Colonic mucosa (tissue), 4 donors: Measurements from ENCODE around the gene SDK2. TPM values are rescaled to one million over a fixed set of nuclear protein-coding genes. Genes with fewer than 3 reads are reported as not detected.

Experiments used
- DNase-seq: peaks from one replicate; pipeline ENCODE4 v3.0.0-alpha.2; 2020
- H3K27ac ChIP-seq: fragments of 200-600 bp; one replicate; pipeline ENCODE4 v1.8.0; 2021
- H3K27me3 ChIP-seq: fragments of 200-600 bp; one replicate; pipeline ENCODE4 v1.8.0; 2021
- H3K36me3 ChIP-seq: fragments of 200-600 bp; one replicate; pipeline ENCODE4 v1.8.0; 2021
- H3K4me1 ChIP-seq: fragments of 200-600 bp; one replicate; pipeline ENCODE4 v1.8.0; 2021; ENCODE audit warnings: mild to moderate bottlenecking
- H3K4me3 ChIP-seq: fragments of 200-600 bp; one replicate; pipeline ENCODE4 v1.8.0; 2021
- H3K9ac ChIP-seq, 2 donors: one replicate each; pipeline ENCODE4 v1.7.0; 2013; ENCODE audit warnings: control low read depth in 2 of 2, low read depth in 2 of 2, low read length in 2 of 2
- H3K9me3 ChIP-seq: fragments of 200-600 bp; one replicate; pipeline ENCODE4 v1.8.0; 2021
- intact Hi-C: fragments of 100-400 bp; cut with DNase I; formaldehyde crosslinking; loops from one replicate; pipeline ENCODE4 v1.14.1; 2022
- total RNA-seq, 2 donors: library from RNA; stranded (reverse); fragmentation: NEBNext Ultra II Directional in 1 of 2; extraction: Animal tissue kit (Norgen Biotek cat#: 25700) in 1 of 2; gene quantifications; one replicate each; pipeline ENCODE4 v1.2.1, GENCODE V29; 2021
- TF ChIP-seq, protein P1 (sequence below): fragments of 200-600 bp; IDR thresholded peaks from one replicate; pipeline ENCODE4 v1.8.0; 2022; ENCODE audit warnings: antibody characterized with exemption, mild to moderate bottlenecking
- donor health status: healthy.
- donor health status: DM: no; HTN: no; CAD: no.
- donor health status: DM: no; HTN: no; CAD: no.

SDK2 gene
- total RNA-seq, 2 donors from 2014 or later = 0.94 to 1.2 TPM

- H3K4me3 ChIP-seq = no peak overlapping the region
- DNase-seq = no peak
- no peak overlapping the region for H3K27ac ChIP-seq
- H3K4me1 ChIP-seq = no peaks in the 10 kb centered on the region
- no peaks in the 10 kb centered on the region for H3K27me3 ChIP-seq
- no peaks in the 10 kb centered on the region for H3K36me3 ChIP-seq
- intact Hi-C loops = no loop called here
- TF ChIP-seq, protein P1, sequence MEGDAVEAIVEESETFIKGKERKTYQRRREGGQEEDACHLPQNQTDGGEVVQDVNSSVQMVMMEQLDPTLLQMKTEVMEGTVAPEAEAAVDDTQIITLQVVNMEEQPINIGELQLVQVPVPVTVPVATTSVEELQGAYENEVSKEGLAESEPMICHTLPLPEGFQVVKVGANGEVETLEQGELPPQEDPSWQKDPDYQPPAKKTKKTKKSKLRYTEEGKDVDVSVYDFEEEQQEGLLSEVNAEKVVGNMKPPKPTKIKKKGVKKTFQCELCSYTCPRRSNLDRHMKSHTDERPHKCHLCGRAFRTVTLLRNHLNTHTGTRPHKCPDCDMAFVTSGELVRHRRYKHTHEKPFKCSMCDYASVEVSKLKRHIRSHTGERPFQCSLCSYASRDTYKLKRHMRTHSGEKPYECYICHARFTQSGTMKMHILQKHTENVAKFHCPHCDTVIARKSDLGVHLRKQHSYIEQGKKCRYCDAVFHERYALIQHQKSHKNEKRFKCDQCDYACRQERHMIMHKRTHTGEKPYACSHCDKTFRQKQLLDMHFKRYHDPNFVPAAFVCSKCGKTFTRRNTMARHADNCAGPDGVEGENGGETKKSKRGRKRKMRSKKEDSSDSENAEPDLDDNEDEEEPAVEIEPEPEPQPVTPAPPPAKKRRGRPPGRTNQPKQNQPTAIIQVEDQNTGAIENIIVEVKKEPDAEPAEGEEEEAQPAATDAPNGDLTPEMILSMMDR = no peak
- H3K9me3 ChIP-seq = no peaks in the 10 kb centered on the region
- no peak overlapping the region for H3K9ac ChIP-seq
Measured at GRCh38 chr17:73508931-73509605, 135.2 kb downstream of the SDK2 start.

DNA sequence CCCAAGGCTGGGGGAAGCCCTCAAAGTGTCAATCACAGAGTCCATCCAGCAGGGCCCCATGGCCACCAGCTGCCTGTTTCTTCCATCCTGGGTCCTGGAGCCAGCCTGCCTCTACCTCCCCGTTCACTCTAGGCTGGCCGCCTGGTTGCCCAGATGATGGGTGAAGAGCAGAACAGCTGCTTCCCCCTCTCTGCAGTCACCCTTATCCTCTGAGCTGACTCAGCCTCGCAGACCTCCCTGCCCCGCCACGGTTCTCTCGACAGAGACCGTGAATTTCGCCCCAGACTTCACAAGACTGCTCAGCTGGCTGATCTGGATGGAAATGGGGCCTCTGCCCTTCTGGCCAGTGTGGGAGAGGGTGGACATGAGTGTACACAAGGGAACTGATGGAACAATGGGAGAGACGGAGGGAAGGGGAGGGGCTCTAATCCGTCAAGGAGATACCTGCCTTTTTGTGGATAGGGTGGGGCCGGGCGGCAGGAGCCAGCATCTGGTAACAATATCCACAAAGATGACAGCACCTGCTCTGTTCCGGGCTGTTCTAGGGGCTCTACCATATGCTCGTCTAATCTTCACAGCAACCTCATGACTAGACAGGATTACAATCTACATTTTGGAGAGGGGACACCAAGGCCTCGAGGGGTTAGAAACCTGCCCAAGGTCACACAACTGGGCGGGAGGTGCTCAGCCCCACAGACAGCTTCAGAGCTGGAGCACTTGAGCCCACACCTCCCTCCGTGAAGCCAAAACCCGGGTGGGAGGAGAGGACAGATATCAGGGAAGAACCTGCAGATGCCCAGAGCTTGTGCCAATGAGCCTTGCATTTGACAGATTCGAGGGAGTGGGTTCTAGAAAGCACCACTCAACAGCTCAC lies 136.0 kb downstream of the SDK2 start:
- H3K4me1 ChIP-seq = no peaks in the 10 kb centered on the region
- no peaks in the 10 kb centered on the region for H3K9me3 ChIP-seq
- no peaks in the 10 kb centered on the region for H3K27me3 ChIP-seq
- TF ChIP-seq, protein P1 = no peak
- H3K9ac ChIP-seq = no peak overlapping the region
- intact Hi-C loops = no loop called here
- no peak overlapping the region for H3K4me3 ChIP-seq
- H3K36me3 ChIP-seq = no peaks in the 10 kb centered on the region
- H3K27ac ChIP-seq = no peak overlapping the region
- no peak for DNase-seq

DNA sequence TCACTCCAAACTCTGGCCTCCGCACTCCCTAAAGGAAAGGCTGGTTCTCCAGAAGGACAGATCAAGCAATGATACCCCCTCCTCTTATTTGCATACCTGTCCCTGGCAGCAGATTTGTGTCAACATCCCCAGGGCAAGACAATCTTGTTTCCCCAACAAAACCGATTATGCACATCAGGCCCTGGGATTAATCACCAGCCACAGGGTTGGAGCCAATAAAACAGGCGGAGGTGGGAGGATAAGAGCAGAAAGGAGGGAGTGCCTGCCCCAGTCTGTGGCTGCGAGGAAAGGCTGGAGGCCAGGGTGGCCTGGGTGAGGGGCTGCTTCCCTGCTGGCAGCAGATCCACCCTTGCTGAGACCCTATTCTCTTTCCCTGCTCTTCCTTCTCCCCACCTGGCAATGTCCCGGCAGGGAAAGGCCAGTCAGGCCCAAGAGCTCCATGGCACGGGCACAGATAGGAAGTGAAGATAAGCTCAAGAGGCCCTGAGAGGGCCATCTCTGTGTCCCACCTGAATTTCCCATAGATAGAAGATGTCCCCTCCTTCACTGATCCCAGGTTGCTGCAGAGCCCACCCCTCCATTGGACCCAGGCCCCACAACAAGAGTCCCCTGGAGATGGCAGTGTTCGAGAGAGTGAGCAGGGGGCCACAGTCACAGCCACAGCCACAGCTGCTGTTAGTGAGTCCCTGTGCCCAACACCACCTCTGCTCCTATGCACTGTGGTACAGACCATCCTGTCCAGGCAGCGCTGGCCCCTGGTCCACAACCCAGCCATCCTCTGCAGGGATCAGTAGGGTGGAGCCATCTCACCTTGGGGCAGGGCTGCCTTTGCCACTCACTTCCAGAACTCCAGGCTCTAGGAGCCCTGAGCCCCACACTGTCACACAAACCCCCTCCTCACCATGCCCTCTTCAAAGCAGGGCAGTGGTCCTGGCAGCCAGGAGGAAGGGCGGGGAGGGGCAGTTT lies 137.5 kb downstream of the SDK2 start:
- no peaks in the 10 kb centered on the region for H3K4me1 ChIP-seq
- DNase-seq = no peak
- no peak overlapping the region for H3K9ac ChIP-seq
- H3K4me3 ChIP-seq = no peak overlapping the region
- H3K36me3 ChIP-seq = no peaks in the 10 kb centered on the region
- no peaks in the 10 kb centered on the region for H3K27me3 ChIP-seq
- H3K27ac ChIP-seq = no peak overlapping the region
- no peaks in the 10 kb centered on the region for H3K9me3 ChIP-seq
- intact Hi-C loops = no loop called here
- TF ChIP-seq, protein P1 = no peak

- no peak overlapping the region for H3K4me3 ChIP-seq
- no peak overlapping the region for H3K9ac ChIP-seq
- DNase-seq = no peak
- H3K27ac ChIP-seq = no peak overlapping the region
- H3K9me3 ChIP-seq = no peaks in the 10 kb centered on the region
- no peaks in the 10 kb centered on the region for H3K36me3 ChIP-seq
- no peaks in the 10 kb centered on the region for H3K4me1 ChIP-seq
- intact Hi-C loops = no loop called here
- TF ChIP-seq, protein P1 = no peak
- no peaks in the 10 kb centered on the region for H3K27me3 ChIP-seq
Measured at GRCh38 chr17:73503560-73503959, 140.7 kb downstream of the SDK2 start.

GRCh38 chr17:73500414-73500999 lies 143.7 kb downstream of the SDK2 start:
- DNase-seq = no peak
- TF ChIP-seq, protein P1 = no peak
- no peak overlapping the region for H3K4me3 ChIP-seq
- H3K9ac ChIP-seq = no peak overlapping the region
- no peaks in the 10 kb centered on the region for H3K9me3 ChIP-seq
- H3K27ac ChIP-seq = no peak overlapping the region
- H3K36me3 ChIP-seq = no peaks in the 10 kb centered on the region
- no peaks in the 10 kb centered on the region for H3K27me3 ChIP-seq
- intact Hi-C loops = no loop called here
- no peaks in the 10 kb centered on the region for H3K4me1 ChIP-seq
